ENCODE results near the gene TOX4. TPM values are rescaled to one million over a fixed set of nuclear protein-coding genes. Genes with fewer than 3 reads are reported as not detected.

TOX4 gene
- total RNA-seq (2022; extraction: Qiagen RNA extraction), result 51.9 to 69.5 TPM (median 63.7 TPM) in 5 replicates

DNA sequence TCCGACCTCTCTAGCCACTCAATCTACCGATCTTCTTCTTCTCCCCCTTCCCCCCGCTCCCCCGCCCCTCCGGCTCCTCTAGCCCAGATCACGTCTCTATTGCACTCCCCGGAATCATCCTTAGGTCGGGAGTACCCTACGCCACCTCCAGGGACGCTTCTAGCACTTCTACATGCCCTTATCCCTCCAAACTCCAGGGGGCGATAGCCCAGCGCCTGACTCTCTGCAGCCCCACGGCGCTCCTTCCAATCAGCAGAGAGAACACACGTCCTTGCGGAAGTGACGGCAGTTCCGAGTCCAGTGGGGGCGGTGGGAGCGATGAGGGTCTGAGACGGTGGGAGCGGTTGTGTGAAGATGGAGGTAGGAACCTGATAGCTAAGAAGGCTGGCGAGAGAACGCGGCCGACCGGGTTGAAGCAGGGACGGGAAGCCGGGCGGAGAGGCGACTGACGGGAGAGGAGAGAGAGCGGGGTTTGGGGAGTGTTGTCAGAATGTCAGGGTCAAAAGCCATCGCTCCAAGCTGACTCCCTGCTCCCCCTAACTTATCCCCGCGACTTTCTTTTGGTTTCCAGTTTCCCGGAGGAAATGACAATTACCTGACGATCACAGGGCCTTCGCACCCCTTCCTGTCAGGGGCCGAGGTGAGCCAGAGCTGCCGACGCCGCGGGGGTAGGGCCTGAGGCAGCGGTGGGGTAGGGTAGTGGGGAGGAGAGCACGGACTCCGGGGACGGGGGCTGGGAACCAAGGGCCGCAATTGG is at the start of gene TOX4, which contains the start of gene RAB2B:
Gene TOX4, plus strand, starts transcription at position 271 of the 757 bp plus-strand sequence. Its CDS starts 84 bp downstream, at position 355.
Gene RAB2B, minus strand, starts transcription at position 35 of the 757 bp plus-strand sequence. CDS start 87 bp downstream, outside the sequence.

DNA sequence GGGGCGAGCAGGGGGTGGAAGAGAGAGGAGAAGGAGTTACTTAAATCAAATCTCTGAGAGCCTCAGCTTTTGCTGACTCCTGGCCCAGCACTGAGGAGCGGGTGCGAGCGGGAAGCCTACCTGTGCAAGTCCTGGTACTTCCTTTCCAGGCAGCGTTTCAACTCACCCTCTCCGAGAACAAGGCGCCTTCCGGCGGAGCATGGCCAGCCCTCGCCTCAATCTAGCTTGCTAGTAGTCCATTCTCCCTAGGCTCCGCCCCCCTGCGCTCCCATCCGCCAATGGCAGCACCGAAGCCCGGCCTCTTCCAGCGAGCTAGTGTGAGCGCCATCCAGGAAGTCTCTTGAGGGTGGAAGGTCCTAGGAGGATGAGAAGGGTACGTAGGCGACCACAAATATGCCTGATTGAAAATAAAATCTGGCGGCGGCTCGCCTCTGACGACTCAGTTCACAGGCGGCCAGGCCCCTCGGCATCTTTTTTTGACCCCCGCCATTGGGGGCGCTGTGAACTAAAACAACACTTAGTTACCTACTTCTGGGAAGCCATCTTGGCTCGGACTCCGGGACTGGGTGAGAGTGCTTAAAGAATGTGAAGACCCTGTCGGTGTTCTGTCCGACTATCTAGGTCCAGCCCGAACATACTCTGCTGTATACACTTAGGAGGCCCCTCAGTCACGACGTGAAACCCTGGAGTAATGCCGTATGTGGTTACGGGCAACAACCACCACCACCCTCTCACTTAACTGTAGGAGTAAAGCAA is 20.9 kb upstream of the TOX4 start, which contains the start of gene CHD8:
Gene CHD8, minus strand, starts transcription at position 212 of the 756 bp plus-strand sequence. CDS start 24,480 bp downstream, outside the sequence.

DNA sequence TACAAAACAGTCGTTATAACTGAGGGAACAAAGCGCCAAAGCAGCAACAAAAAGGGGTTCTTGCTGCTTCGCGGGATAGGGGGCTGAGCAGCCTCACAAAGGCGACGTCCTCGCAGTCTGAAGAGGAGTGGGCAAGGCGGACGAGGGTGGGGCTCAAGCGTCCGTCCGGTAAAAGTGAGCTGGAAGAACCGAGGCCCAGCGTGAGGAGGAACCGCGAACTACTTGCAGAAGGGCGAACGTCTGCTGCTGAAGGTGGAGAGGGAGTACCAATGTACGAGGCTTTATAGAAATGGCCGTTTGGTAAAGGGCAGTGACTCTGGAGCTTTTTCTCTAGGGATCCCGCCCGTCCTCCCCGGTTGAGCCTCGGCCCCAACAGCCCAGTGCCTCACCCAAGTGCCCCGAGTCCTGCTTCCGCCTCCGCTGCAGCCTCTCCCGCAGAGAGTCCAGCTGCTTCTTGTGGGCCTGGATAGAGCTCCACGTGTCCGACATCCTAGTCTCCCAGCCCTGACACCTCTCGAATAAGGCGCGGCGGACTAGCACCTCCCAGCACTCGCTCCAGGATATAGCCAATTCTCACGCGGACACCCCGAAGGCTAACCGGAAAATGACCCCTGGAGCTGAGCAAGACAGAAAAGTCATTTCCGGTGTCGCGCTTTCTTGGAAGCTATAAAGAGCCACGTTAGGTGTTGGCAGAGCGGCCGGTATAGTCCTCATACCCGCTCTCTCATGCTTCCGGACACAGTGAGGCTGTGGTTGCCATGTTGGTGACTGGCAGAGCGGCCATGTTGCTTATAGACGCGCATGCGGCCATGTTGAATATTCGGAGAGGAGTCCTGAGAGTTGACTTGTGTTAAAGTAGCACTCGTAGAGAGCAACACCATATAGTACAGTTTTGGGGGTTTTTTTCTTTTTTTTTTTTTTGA is 34.0 kb downstream of the TOX4 start, which contains the start of gene METTL3:
Gene METTL3, minus strand, starts transcription at position 606 of the 923 bp plus-strand sequence. Its CDS starts 117 bp downstream, at position 489.

DNA sequence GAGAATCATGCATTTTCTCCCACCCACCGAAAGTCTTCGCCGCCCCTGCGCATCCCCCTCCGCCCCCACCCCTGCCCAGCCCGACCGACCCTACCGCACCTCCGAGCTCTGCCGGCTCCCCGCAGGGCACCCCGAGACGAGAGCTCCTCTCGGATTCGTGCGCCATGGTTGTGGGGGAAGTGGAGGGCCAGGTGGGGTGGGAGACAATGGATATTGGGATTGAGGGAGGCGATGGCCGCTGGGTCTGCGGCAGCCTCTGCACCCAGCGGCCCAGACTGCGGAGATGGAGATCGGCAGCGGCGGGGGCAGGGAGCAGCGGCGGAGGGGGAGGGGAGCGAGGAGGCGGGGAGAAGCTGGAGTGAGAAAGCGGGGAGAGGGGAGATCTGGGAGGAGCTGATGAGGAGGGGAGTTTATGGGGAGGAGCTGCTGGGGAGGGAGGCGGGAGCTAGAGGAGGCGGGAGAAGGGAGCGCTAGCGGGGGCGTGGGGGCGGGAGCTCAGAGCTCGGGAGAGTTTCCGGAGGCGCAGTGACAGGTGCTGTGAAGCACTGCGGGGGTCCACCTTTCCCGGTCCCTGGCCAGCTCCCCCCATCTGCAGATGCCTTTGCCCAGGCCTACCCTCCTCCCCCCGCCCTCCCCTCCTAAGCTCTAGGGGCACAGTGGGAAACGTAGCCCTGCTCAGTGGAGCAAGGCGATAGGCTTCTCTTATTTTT is 49.1 kb downstream of the TOX4 start, which contains the start of gene SALL2:
Gene SALL2, minus strand, starts transcription at position 385 of the 710 bp plus-strand sequence. Its CDS starts 219 bp downstream, at position 166.

Other genes starting within 250 kb of the TOX4 start
- 783 to 949 TPM (median 796 TPM) in 5 replicates for gene HNRNPC, start 207.8 kb upstream of the TOX4 start, total RNA-seq (2022; extraction: Qiagen RNA extraction)
- gene RPGRIP1, start 197.1 kb upstream of the TOX4 start, total RNA-seq (2022; extraction: Qiagen RNA extraction), result 0.10 to 0.45 TPM (median 0.26 TPM) in 5 replicates
- 94.7 to 109 TPM (median 99.1 TPM) in 5 replicates for gene SUPT16H, start 93.2 kb upstream of the TOX4 start, total RNA-seq (2022; extraction: Qiagen RNA extraction)
- gene CHD8, start 21.1 kb upstream of the TOX4 start, total RNA-seq (2022; extraction: Qiagen RNA extraction), result 37.0 to 41.9 TPM (median 37.9 TPM) in 5 replicates
- 10.2 to 13.5 TPM (median 11.6 TPM) in 5 replicates for gene RAB2B, start 236 bp upstream of the TOX4 start, total RNA-seq (2022; extraction: Qiagen RNA extraction)
- gene METTL3, start 34.1 kb downstream of the TOX4 start, total RNA-seq (2022; extraction: Qiagen RNA extraction), result 40.4 to 50.3 TPM (median 46.9 TPM) in 5 replicates
- 0.50 to 1.0 TPM (median 0.73 TPM) in 5 replicates for gene SALL2, start 49.2 kb downstream of the TOX4 start, total RNA-seq (2022; extraction: Qiagen RNA extraction)
- not detected in 5 replicates for gene OR10G3, start 102.9 kb downstream of the TOX4 start, total RNA-seq (2022; extraction: Qiagen RNA extraction)
- gene OR10G2, start 157.7 kb downstream of the TOX4 start, total RNA-seq (2022; extraction: Qiagen RNA extraction), result not detected in 5 replicates
- not detected in 5 replicates for gene OR4E2, start 176.6 kb downstream of the TOX4 start, total RNA-seq (2022; extraction: Qiagen RNA extraction)
- not detected in 5 replicates for gene OR4E1, start 196.6 kb downstream of the TOX4 start, total RNA-seq (2022; extraction: Qiagen RNA extraction)

All from A549 treated with Mapracorat at 1 μM for 4 hours (cell line).